ENCODE data around the gene AADACL4. TPM values are rescaled to one million over a fixed set of nuclear protein-coding genes. Genes with fewer than 3 reads are reported as not detected.
"Not testable (repeated sequence)": the region's sequence is repeated elsewhere in the genome, so short reads cannot be mapped to it uniquely, and the experiment has no call there.

Gene AADACL4
- total and polyA plus RNA-seq, 5 donors from 2014 or later, result not detected

- Histone ChIP-seq H3K27ac (ENCODE audit: insufficient read depth, low read length, poor library complexity, severe bottlenecking) (no peak overlapping the region), H3K36me3 (ENCODE audit: control insufficient read depth, insufficient read depth, low read length) (no peaks in the 10 kb centered on the region), H3K9me3 (ENCODE audit: control insufficient read depth in 2 of 2, low read length in 2 of 2) (no peaks in the 10 kb centered on the region), H3K4me3 (ENCODE audit: low read depth, low read length) (no peak overlapping the region), H3K27me3 (ENCODE audit: control insufficient read depth, insufficient read depth, low read length) (no peaks in the 10 kb centered on the region), H3K4me1 (ENCODE audit: control insufficient read depth, insufficient read depth, low read length, poor library complexity, severe bottlenecking) (no peaks in the 10 kb centered on the region)
- H3K4me1 Mint-ChIP-seq, result no peaks in the 10 kb centered on the region
- no peaks in the 10 kb centered on the region for H3K36me3 Mint-ChIP-seq
- peaks cover 11% of the 10 kb centered on the region for H3K27me3 Mint-ChIP-seq
- peaks cover 0 to 10% (median 0%) of the 10 kb centered on the region in 7 donors for H3K9me3 Mint-ChIP-seq
- H3K4me3 Mint-ChIP-seq, result no peak overlapping the region
- no peak overlapping the region for H3K27ac Mint-ChIP-seq
- no peak for ATAC-seq (ENCODE audit: low read depth in 2 of 2)
- no peak for DNase-seq
Observed at GRCh38 chr1:12669529-12670068, 25.7 kb downstream of the AADACL4 start.

- no peaks in the 10 kb centered on the region for H3K36me3 ChIP-seq (ENCODE audit: control insufficient read depth, insufficient read depth, low read length)
- no peaks in the 10 kb centered on the region for H3K4me1 ChIP-seq (ENCODE audit: control insufficient read depth, insufficient read depth, low read length, poor library complexity, severe bottlenecking)
- peaks cover 0 to 1% (median 0%) of the 10 kb centered on the region in 7 donors for H3K9me3 Mint-ChIP-seq
- H3K4me3 Mint-ChIP-seq, result no peak overlapping the region
- H3K4me1 Mint-ChIP-seq, result no peaks in the 10 kb centered on the region
- peaks cover 5% of the 10 kb centered on the region for H3K27me3 ChIP-seq (ENCODE audit: control insufficient read depth, insufficient read depth, low read length)
- no peaks in the 10 kb centered on the region for H3K36me3 Mint-ChIP-seq
- ATAC-seq (ENCODE audit: low read depth in 2 of 2) (no peak), DNase-seq (no peak)
- no peak overlapping the region for H3K4me3 ChIP-seq (ENCODE audit: low read depth, low read length)
- no peak overlapping the region for H3K27ac ChIP-seq (ENCODE audit: insufficient read depth, low read length, poor library complexity, severe bottlenecking)
- H3K27me3 Mint-ChIP-seq, result peaks cover 22% of the 10 kb centered on the region
- H3K9me3 ChIP-seq (ENCODE audit: control insufficient read depth in 2 of 2, low read length in 2 of 2), result no peaks in the 10 kb centered on the region
- H3K27ac Mint-ChIP-seq, result no peak overlapping the region
Observed at GRCh38 chr1:12674358-12674757, 30.5 kb downstream of the AADACL4 start.

- DNase-seq; H3K4me3 ChIP-seq (ENCODE audit: low read depth, low read length); H3K27ac ChIP-seq (ENCODE audit: insufficient read depth, low read length, poor library complexity, severe bottlenecking); H3K4me3 Mint-ChIP-seq; H3K4me1 Mint-ChIP-seq; H3K27ac Mint-ChIP-seq; H3K4me1 ChIP-seq (ENCODE audit: control insufficient read depth, insufficient read depth, low read length, poor library complexity, severe bottlenecking); ATAC-seq (ENCODE audit: low read depth in 2 of 2); H3K9me3 ChIP-seq (ENCODE audit: control insufficient read depth in 2 of 2, low read length in 2 of 2); H3K36me3 Mint-ChIP-seq; H3K36me3 ChIP-seq (ENCODE audit: control insufficient read depth, insufficient read depth, low read length): not testable (repeated sequence)
- Mint-ChIP-seq H3K9me3 (peaks cover 0 to 14% (median 2%) of the 10 kb centered on the region in 7 donors), H3K27me3 (peaks cover 35% of the 10 kb centered on the region)
- H3K27me3 ChIP-seq (ENCODE audit: control insufficient read depth, insufficient read depth, low read length), result peaks cover 13% of the 10 kb centered on the region
Observed at GRCh38 chr1:12676122-12676521, 32.2 kb downstream of the AADACL4 start.

- no peak for DNase-seq
Observed at GRCh38 chr1:12677565-12677964, 33.7 kb downstream of the AADACL4 start.

GRCh38 chr1:12678350-12678749 is 34.5 kb downstream of the AADACL4 start:
- H3K4me1 Mint-ChIP-seq, result no peaks in the 10 kb centered on the region
- peaks cover 30% of the 10 kb centered on the region for H3K27me3 Mint-ChIP-seq

More at GRCh38 chr1:12677565-12677964, 33.7 kb downstream of the AADACL4 start:
- H3K9me3 Mint-ChIP-seq, result peaks cover 0 to 14% (median 2%) of the 10 kb centered on the region in 7 donors
- no peaks in the 10 kb centered on the region for H3K4me1 ChIP-seq (ENCODE audit: control insufficient read depth, insufficient read depth, low read length, poor library complexity, severe bottlenecking)
- H3K36me3 Mint-ChIP-seq, result no peaks in the 10 kb centered on the region
- no peak overlapping the region for H3K4me3 Mint-ChIP-seq
- H3K27ac Mint-ChIP-seq, result no peak overlapping the region
- H3K27ac ChIP-seq (ENCODE audit: insufficient read depth, low read length, poor library complexity, severe bottlenecking), result no peak overlapping the region
- no peak for ATAC-seq (ENCODE audit: low read depth in 2 of 2)
- no peak overlapping the region for H3K4me3 ChIP-seq (ENCODE audit: low read depth, low read length)
- peaks cover 13% of the 10 kb centered on the region for H3K27me3 ChIP-seq (ENCODE audit: control insufficient read depth, insufficient read depth, low read length)
- H3K27me3 Mint-ChIP-seq, result peaks cover 30% of the 10 kb centered on the region
- no peaks in the 10 kb centered on the region for H3K4me1 Mint-ChIP-seq
- peaks cover 0 to 5% of the 10 kb centered on the region in 2 experiments for H3K9me3 ChIP-seq (ENCODE audit: control insufficient read depth in 2 of 2, low read length in 2 of 2)
- H3K36me3 ChIP-seq (ENCODE audit: control insufficient read depth, insufficient read depth, low read length), result no peaks in the 10 kb centered on the region

GRCh38 chr1:12678820-12679219 is 34.9 kb downstream of the AADACL4 start:
- Mint-ChIP-seq H3K27ac (no peak overlapping the region), H3K4me3 (no peak overlapping the region)
- no peak overlapping the region for H3K27ac ChIP-seq (ENCODE audit: insufficient read depth, low read length, poor library complexity, severe bottlenecking)

More at GRCh38 chr1:12678350-12678749, 34.5 kb downstream of the AADACL4 start:
- no peaks in the 10 kb centered on the region for H3K4me1 ChIP-seq (ENCODE audit: control insufficient read depth, insufficient read depth, low read length, poor library complexity, severe bottlenecking)
- no peak overlapping the region for H3K27ac ChIP-seq (ENCODE audit: insufficient read depth, low read length, poor library complexity, severe bottlenecking)
- ATAC-seq (ENCODE audit: low read depth in 2 of 2), result no peak
- Mint-ChIP-seq H3K9me3 (peaks cover 0 to 14% (median 2%) of the 10 kb centered on the region in 7 donors), H3K27ac (no peak overlapping the region), H3K4me3 (no peak overlapping the region), H3K36me3 (no peaks in the 10 kb centered on the region)
- DNase-seq, result no peak
- H3K36me3 ChIP-seq (ENCODE audit: control insufficient read depth, insufficient read depth, low read length), result no peaks in the 10 kb centered on the region
- H3K4me3 ChIP-seq (ENCODE audit: low read depth, low read length), result no peak overlapping the region
- H3K9me3 ChIP-seq (ENCODE audit: control insufficient read depth in 2 of 2, low read length in 2 of 2), result peaks cover 0 to 5% of the 10 kb centered on the region in 2 experiments
- H3K27me3 ChIP-seq (ENCODE audit: control insufficient read depth, insufficient read depth, low read length), result peaks cover 13% of the 10 kb centered on the region

GRCh38 chr1:12690156-12690555 is 46.3 kb downstream of the AADACL4 start:
- Mint-ChIP-seq H3K36me3 (no peaks in the 10 kb centered on the region), H3K27ac (no peak overlapping the region), H3K4me3 (no peak overlapping the region), H3K9me3 (no peaks in the 10 kb centered on the region), H3K4me1 (no peaks in the 10 kb centered on the region), H3K27me3 (peaks cover 7% of the 10 kb centered on the region)
- ATAC-seq (ENCODE audit: low read depth in 2 of 2), result no peak
- Histone ChIP-seq H3K36me3 (ENCODE audit: control insufficient read depth, insufficient read depth, low read length) (no peaks in the 10 kb centered on the region), H3K4me3 (ENCODE audit: low read depth, low read length) (no peak overlapping the region), H3K27me3 (ENCODE audit: control insufficient read depth, insufficient read depth, low read length) (peaks cover 3% of the 10 kb centered on the region), H3K27ac (ENCODE audit: insufficient read depth, low read length, poor library complexity, severe bottlenecking) (no peak overlapping the region), H3K9me3 (ENCODE audit: control insufficient read depth in 2 of 2, low read length in 2 of 2) (no peaks in the 10 kb centered on the region), H3K4me1 (ENCODE audit: control insufficient read depth, insufficient read depth, low read length, poor library complexity, severe bottlenecking) (no peaks in the 10 kb centered on the region)
- no peak for DNase-seq

More at GRCh38 chr1:12678820-12679219, 34.9 kb downstream of the AADACL4 start:
- H3K36me3 ChIP-seq (ENCODE audit: control insufficient read depth, insufficient read depth, low read length), result no peaks in the 10 kb centered on the region
- peaks cover 0 to 5% of the 10 kb centered on the region in 2 experiments for H3K9me3 ChIP-seq (ENCODE audit: control insufficient read depth in 2 of 2, low read length in 2 of 2)
- peaks cover 13% of the 10 kb centered on the region for H3K27me3 ChIP-seq (ENCODE audit: control insufficient read depth, insufficient read depth, low read length)
- Mint-ChIP-seq H3K27me3 (peaks cover 30% of the 10 kb centered on the region), H3K4me1 (no peaks in the 10 kb centered on the region), H3K9me3 (peaks cover 0 to 14% (median 3%) of the 10 kb centered on the region in 7 donors), H3K36me3 (no peaks in the 10 kb centered on the region)
- no peak for DNase-seq
- no peak for ATAC-seq (ENCODE audit: low read depth in 2 of 2)
- H3K4me1 ChIP-seq (ENCODE audit: control insufficient read depth, insufficient read depth, low read length, poor library complexity, severe bottlenecking), result no peaks in the 10 kb centered on the region
- H3K4me3 ChIP-seq (ENCODE audit: low read depth, low read length), result no peak overlapping the region
